ENCODE data around the gene GTF3C6.
A peak's percentile ranks its signal among the peaks of the same experiment; 100 is the strongest.
"Not testable (repeated sequence)": the region's sequence is repeated elsewhere in the genome, so short reads cannot be mapped to it uniquely, and the experiment has no call there.

Gene GTF3C6, protein sequence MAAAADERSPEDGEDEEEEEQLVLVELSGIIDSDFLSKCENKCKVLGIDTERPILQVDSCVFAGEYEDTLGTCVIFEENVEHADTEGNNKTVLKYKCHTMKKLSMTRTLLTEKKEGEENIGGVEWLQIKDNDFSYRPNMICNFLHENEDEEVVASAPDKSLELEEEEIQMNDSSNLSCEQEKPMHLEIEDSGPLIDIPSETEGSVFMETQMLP

DNA sequence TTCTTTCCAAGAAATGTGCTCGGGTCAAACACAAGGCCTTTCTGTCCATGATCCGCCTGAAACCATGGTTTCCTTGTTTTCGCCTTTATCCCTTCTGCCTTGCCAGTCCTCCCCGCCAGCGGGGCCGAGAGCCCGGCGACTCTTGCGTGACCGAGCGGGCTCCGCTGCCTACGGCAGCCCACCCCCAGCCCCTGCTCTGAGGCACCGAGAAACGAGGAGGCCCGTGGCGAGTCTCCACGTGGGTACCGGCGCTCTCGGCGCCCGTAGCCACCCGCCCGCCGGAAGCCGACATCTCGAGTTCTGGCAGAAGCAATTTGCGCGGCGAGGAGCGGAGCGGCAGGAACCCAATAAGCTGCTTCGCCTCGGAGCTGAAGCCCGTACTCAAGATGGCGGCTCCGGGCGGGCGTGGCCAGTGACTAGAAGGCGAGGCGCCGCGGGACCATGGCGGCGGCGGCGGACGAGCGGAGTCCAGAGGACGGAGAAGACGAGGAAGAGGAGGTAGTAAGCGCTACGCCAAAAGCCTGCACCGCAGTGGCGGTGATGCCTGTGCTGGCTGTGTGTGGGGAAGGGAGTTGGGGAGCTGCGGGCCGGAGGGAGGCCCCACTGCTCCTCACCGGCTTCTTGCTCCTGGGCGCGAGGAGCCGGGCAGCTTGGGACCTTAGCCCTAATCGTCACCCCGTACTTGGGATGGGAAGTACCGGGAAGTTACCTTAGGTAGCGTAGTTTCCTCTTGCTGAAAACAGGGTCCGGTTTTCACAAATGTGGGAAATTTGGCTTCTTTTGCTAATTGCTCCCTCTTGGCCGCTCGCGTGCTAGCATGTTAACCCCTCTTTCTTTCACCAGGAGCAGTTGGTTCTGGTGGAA lies at the start of gene GTF3C6:
GTF3C6 (plus strand) TSS at position 378 of the 864 bp plus-strand sequence; CDS start at position 442, 64 bp downstream.
- peak within 1 kb of the TSS; percentile 98 for H3K4me3 ChIP-seq (ENCODE audit: low read depth, low read length)

DNA sequence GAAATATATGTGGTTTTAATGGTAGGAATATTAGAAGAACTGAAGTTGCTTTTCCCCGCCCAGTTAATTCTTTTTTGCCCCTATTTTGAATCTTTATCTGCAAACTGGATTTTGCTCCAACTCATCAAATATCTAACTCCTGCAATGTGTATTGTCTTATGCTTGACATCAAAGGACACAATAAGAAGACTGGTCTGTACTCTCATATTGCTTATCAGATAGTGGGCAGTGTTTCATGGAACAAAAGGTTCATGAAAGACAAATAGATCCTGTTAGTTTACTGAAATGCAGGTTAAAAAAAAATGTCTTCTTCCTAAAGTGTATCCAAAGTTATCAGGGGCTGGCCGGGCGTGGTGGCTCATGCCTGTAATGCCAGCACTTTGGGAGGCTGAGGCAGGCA lies 27.7 kb upstream of the GTF3C6 start:
- H3K4me3 ChIP-seq (ENCODE audit: low read depth, low read length) = no peak overlapping the region

DNA sequence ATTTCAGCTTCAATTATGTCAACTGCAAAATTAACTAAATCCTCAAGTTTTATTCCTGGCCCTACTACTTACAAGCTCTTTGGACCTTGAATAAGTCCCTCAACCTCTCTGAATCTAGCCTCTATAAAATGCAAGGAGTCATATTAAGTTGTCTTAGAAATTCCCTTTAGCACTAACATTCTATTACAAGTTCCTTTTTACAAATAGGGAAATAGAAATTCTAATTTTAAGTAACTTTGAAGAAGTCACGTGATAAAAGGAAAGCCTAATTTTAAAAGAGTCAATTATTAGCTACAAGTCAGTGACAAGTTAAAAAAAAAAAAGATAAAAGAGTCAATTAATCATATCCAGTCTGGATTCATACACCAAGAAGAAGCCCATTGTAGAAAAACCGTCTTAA lies 24.6 kb upstream of the GTF3C6 start:
- H3K4me3 ChIP-seq (ENCODE audit: low read depth, low read length) = no peak overlapping the region

DNA sequence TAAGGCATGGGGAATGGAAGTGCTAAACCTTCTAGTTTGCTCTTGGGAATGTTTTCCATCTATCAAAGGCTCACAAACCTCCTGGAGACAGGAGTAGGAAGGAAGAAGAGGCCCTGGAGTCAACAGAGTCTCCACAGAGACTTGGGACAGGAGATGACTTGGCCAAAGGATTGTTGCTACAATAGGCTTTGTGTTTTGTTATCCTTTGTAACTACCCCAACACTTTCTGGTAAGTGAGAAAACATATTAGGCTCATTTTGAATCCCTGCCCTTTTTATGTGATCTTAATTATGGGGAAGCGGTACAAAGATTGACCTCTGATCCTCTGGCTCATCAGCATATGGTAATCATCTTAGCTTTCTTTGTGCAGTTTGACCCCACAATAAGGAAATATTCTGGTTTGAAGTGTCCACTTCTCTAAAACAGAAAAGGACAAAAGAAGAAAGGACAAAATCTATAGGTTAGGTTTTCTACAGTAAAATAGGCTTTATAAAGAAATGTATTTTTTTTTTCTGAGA lies 24.1 kb upstream of the GTF3C6 start:
- H3K4me3 ChIP-seq (ENCODE audit: low read depth, low read length) = no peak overlapping the region

DNA sequence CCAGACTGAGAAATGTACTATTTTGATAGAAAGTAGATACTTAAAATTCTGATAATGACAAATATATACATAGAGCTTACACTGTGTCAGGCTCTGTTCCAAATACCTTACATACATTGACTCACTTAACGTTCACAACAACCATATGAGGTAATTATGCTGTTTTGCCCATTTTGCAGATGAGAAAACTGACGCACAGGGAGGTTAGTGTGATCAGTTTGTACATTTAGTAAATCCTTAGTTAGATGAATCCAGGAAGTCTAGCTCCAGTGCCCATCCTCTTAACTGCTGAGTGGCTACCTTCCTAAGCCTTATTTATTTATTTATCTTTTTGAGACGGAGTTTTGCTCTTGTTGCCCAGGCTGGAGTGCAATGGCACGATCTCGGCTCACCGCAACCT lies 23.3 kb upstream of the GTF3C6 start:
- no peak overlapping the region for H3K4me3 ChIP-seq (ENCODE audit: low read depth, low read length)

DNA sequence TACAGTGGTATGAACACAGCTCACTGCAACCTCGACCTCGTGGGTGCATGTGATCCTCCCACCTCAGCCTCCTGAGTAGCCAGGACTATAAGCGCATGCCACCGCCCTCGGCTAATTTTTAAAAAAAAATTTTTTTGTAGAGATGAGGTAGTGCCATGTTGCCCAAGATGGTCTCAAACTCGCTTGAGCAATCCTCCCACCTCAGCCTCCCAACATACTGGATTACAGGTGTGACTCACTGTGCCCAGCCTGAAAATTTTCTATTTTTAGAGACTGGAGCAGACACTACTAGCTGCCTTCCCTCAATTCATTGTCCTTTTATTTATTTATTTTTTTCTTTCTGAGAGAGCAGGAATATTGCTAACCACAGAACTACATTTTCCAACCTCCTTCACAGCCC lies 20.3 kb upstream of the GTF3C6 start:
- H3K4me3 ChIP-seq (ENCODE audit: low read depth, low read length) = no peak overlapping the region

DNA sequence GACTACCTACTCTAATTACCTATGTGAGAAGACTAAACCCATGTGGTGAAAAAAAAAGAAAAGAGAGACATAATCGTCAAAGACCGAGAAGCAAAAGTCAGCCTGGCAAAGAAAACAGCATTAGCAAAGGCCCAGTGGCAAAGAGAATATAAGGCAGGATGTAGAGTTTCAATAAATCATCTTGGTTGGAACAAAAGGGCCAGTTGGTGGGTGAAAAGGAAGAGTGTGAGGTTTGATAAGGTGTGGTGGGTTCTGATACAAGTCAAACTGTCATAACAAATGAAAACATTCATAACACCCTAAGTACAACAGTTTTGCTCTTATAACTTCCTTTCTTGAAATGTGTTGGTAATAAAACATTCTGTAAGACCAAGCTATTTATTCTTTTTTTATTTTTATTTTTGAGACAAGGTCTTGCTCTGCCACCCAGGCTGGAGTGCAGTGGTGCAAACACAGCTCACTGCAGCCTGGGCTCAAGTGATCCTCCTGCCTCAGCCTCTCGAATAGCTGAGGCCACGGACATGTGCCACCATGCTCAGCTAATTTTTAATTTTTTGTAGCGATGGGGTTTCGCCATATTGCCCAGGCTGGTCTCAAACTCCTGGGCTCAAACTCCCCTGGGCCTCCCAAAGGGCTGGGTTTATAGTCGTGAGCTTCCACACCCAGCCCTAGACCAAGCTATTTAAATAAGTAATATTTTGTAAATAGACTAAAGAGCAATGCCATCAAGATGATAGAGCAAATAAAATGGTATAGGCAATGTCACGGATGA lies 18.9 kb upstream of the GTF3C6 start:
- no peak overlapping the region for H3K4me3 ChIP-seq (ENCODE audit: low read depth, low read length)

DNA sequence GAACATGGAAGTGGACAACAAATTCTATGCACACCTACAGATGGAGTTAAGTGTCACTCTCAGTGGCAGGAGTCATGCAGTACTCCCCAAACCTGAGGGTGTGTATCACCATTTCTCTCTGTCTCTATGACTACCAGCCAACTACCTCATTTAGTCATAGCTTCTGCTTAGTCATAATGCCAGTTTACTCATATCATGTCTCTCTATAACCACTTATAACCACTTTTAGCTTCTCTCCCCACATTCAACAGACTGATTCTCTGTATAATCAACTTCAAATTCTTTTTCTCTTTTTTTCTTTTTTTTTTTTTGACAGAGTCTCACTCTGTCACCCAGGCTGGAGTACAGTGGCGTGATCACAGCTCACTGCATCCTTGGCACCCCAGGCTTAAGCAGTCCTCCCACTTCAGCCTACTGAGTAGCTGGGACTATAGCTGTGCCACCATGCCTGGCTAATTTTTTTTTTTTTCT lies 13.8 kb upstream of the GTF3C6 start:
- H3K4me3 ChIP-seq (ENCODE audit: low read depth, low read length) = no peak overlapping the region

DNA sequence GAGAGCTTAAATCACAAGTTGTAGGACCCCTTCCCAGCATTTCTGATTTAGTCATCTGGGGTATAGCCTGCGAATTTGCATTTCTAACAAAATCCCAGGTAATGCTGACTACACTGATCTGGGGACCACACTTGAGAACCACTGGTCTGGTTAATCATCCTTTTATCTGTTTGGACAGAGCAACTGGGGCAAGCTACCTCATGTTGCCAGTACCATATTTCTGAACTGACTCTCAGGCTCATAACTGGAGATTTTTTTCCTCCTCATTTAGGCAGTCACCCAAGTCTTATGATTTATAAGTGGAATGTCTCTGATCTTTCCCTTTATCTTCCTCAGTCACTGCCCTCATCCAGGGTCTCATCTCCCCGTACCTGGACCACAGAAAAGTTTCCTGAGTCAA lies 12.0 kb upstream of the GTF3C6 start:
- no peak overlapping the region for H3K4me3 ChIP-seq (ENCODE audit: low read depth, low read length)

DNA sequence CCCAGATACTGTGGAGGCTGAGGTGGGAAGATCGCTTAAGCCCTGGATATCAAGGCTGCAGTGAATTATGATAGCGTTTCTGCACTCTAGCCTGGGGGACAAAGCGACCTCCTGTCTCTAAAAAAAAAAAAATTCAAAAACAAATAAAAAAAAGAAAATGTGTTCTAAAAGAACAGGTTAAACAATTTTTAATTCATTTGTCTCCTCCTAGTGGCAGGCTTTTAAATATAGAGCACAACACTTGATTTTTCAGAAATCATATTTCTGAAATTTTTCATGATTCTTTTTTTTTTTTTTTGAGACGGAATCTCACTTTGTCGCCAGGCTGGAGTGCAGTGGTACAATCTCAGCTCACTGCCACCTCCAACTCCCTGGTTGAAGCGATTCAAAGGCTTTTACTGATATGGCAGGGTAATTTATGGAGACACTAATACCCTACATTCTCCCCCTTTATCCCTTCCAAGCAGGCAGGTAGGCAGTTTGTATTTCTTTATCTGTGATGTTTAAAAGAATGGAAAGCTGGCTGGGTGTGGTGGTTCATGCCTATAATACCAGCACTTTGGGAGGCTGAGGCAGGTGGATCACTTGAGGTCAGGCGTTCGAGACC lies 8.7 kb upstream of the GTF3C6 start:
- no peak overlapping the region for H3K4me3 ChIP-seq (ENCODE audit: low read depth, low read length)

DNA sequence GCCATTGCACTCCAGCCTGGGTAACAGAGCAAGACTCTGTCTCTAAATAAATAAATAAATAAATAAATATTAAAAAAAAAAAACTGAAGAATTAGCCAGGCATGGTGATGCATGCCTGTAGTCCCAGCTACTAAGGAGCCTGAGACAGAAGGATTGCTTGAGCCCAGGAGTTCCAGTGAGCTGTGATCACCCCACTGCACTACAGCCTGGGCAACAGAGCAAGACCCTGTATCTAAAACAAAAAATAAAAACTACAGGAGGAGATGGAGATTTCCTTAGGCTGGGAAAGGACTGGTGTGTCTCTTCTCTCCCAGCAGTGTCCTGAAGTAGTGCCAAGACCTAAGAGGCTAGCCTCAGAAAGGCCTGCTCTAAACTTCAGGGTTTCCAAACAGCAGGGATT lies 8.1 kb upstream of the GTF3C6 start:
- H3K4me3 ChIP-seq (ENCODE audit: low read depth, low read length) = no peak overlapping the region

DNA sequence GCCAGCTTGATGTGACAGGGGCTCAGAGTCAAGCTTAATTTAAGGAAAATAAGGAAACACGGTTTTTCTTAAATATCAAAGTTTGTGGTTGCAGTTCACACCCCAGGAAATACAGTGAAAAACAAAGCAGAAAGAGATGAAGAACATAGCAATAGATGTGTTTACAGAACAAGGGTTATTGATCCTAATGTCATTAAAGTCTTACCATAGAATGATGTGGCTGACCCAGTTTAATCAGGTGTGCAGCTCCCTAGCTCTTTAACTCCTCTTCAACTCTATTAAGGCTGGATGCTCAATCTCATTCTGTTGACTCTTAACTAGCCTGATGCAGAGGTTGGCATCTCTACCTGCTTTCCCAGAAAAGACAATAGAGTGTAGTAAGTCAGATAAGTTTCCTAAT lies 7.5 kb upstream of the GTF3C6 start:
- no peak overlapping the region for H3K4me3 ChIP-seq (ENCODE audit: low read depth, low read length)

DNA sequence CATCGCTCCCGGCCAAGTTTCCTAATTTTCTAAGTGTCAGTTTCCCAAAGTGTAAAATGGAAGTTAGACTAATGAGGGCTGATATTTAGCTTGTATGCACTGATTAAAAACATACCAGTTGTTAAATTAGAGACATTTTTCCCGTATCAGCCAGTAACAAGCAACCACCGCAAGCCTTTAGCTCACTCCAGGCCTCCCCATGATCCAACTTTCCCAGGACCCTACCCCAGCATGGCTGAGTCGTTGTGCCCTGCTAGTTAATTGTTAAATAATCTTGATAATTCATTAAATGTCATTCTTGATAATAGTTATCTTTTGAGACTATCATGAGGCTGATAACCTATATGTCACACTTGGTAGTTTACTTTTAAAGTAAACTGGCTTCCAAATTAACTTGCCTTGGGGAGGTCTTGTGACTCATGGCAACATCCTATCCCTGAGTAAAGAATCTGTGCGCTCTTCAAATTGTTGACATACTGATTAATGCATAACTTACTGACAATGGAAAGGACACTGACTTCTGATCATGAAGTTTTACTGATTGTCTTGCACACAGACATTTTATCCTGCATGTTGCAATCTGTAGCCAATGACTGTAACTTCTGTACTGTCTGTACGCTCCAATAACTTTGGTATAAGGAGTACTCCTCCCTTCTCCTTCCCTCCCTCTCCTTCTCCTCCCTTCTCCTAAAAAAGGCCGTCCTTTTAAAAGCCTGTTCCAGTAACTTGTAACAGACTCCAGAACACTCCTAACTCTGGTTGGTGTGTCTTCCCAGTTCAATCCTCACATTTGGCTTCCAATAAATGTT lies 6.3 kb upstream of the GTF3C6 start:
- no peak overlapping the region for H3K4me3 ChIP-seq (ENCODE audit: low read depth, low read length)

DNA sequence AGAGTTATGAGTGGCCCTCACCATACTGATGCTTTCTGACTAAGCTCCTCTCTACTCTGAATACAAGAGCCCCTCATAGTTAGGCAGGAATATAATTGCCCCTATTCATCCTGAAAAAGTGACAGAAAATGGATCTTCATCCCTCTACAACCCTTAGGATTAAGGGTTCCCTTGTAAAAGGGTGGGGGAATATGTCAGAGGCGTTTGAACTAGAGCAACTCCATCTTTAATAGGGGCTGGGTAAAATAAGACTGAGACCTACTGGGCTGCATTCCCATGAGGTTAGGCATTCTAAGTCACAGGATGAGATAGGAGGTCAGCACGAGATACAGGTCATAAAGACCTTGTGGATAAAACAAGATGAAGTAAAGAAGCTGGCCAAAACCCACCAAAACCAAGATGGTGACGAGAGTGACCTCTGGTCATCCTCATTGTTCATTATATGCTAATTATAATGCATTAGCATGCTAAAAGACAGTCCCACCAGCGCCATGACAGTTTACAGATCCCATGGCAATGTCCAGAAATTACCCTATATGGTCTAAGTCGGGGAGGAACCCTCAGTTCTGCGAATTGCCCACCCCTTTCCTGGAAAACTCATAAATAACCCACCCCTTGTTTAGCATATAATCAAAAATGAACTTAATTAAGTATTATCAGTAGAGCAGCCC lies 4.7 kb upstream of the GTF3C6 start:
- no peak overlapping the region for H3K4me3 ChIP-seq (ENCODE audit: low read depth, low read length)

DNA sequence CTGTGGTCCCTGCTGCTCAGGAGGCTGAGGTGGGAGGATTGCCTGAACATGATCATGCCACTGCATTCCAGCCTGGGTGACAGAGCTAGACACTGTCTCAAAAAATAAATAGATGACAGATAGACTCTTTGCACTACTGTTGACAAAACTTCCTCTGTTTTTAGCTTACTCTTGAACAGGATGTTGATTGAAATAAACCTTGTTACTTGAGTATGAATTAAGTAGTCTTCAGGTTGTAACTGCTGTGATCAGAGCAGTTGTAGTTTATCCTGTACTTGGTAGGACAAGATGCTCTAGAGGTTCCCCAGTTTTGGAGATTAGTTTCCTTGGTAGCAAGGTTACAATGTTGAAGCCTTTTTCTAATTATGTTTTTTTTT lies 1.5 kb downstream of the GTF3C6 start:
- no peak overlapping the region for H3K4me3 ChIP-seq (ENCODE audit: low read depth, low read length)

DNA sequence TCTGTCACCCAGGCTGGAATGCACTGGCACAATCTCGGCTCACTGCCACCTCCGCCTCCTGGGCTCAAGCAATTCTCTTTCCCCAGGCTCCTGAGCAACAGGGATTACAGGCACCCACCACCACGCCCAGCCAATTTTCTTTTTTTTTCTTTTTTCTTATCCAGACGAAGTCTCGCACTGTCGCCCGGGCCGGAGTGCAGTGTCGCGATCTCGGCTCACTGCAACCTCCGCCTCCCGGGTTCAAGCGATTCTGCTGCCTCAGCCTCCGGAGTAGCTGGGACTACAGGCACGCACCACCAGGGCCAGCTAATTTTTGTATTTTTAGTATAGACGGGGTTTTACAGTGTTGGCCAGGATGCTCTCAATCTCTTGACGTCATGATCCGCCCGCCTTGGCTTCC lies 4.1 kb downstream of the GTF3C6 start:
- not testable (repeated sequence) for H3K4me3 ChIP-seq (ENCODE audit: low read depth, low read length)

DNA sequence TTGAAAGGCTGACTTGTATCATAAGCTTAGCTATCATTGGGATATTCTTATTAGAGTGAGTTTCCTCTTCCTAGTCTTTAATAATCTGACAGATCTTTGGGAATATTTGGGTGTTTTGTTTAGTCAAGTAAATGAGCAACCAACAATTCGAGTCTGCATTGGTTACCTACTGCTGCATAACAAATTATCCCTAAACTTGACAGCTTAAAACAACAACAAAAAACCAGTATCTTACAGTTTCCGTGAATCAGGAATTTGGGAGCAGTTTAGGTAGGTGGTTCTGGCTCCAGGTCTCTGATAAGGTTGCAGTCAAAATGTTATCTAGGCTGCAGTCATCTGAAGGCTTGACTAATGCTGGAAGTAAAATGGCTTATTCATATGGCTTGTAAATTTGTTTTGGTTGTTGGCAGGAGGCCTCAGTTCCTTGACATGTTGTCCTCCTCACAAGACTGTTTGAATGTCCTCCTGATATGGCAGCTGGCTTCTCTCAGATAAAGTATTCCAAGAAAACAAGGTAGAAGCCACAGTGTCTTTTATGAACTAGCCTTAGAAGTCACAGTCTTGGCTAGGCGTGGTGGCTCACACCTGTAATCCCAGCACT lies 7.2 kb downstream of the GTF3C6 start:
- no peak overlapping the region for H3K4me3 ChIP-seq (ENCODE audit: low read depth, low read length)

DNA sequence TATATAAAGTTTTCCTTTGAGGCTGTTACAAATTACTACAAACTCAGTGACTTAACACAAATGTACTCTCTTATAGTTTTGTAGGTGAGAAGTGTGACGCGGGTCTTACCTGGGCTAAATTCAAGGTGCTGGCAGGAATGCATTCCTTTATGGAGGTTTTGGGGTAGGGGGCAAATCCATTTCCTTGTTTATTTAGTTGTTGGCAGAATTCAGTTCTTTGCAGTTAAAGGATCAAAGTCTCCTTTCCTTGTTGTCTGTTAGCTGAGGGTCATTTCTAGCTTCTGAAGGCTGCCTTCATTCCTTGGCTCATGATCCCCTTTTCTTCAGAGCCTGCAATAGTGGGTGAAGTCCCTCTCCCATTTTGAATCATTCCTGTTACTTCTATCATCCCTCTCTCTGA lies 10.2 kb downstream of the GTF3C6 start:
- not testable (repeated sequence) for H3K4me3 ChIP-seq (ENCODE audit: low read depth, low read length)

DNA sequence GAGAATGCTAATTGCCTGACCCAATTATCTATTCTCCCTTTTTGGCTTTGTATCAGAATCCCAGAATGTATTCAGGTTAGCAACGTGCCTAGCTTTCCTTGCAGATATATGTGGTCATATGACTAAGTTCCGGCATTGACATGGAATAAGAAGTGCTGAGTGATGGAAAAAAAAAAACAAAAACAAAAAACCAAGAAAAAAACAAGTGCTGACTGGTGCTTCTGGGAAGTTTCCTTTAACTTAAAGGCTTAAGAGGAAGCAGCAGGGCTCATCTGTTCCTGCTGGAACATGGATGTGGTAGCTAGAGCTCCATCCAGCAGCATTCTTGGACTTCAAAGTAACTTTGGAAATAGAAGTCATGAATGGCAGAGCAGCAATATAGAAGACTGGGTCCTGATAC lies 13.0 kb downstream of the GTF3C6 start:
- H3K4me3 ChIP-seq (ENCODE audit: low read depth, low read length) = no peak overlapping the region

Measured in iPS-11a (cell line).